Endothelial cell of umbilical vein (primary cell): ENCODE results near the gene PLA2G5. TPM values are rescaled to one million over a fixed set of nuclear protein-coding genes. Genes with fewer than 3 reads are reported as not detected.

ENCODE experiments used
- BruUV-seq: library from RNA; stranded (reverse); fragments of 400-500 nt; replicated peaks from 2 replicates; lab custom pipeline; 2021; lab: Mats Ljungman, UMichigan
- CTCF ChIA-PET: fragments of 300-600, 350-600 bp; sonication (Branson Sonifier 250); formaldehyde crosslinking; loops from one replicate; lab custom pipeline; 2021; ENCODE audit warnings: antibody characterized with exemption, inconsistent platforms; lab: Charles Lee
- POLR2A ChIA-PET: fragments of 300-600, 350-600 bp; sonication (Branson Sonifier 250); formaldehyde crosslinking; loops from one replicate; lab custom pipeline; 2021; ENCODE audit warnings: antibody characterized with exemption, inconsistent platforms; lab: Charles Lee
- DNase-seq: peaks from one replicate; pipeline ENCODE4 v3.0.0-alpha.2; 2011; ENCODE audit warnings: low read depth, low spot score
- FAIRE-seq: peaks from 2 replicates; lab custom pipeline; 2011; peaks lifted over from hg19 to GRCh38; lab: Jason Lieb, UNC
- H2AFZ ChIP-seq: 2 replicates; pipeline ENCODE4 v1.6.0; 2012; ENCODE audit warnings: low read depth, low read length, control low read depth, inconsistent platforms
- H3K27ac ChIP-seq: 2 replicates; pipeline ENCODE4 v1.5.1; 2011; ENCODE audit warnings: low read depth, mild to moderate bottlenecking, control low read depth, low read length, moderate library complexity; ENCODE audit not compliant: insufficient read depth
- H3K27me3 ChIP-seq, 2 experiments: 2 replicates each; pipeline versions ENCODE4 v1.6.0 to v1.6.1; 2011; ENCODE audit warnings: low read length in 2 of 2, mixed read lengths in 1 of 2; ENCODE audit not compliant: control insufficient read depth in 2 of 2, insufficient read depth in 2 of 2
- H3K36me3 ChIP-seq, 2 experiments: 2 replicates in 1 of 2; 3 replicates in 1 of 2; pipeline ENCODE4 v1.5.1; 2011; ENCODE audit warnings: low read length in 2 of 2, mild to moderate bottlenecking in 1 of 2, moderate library complexity in 1 of 2; ENCODE audit not compliant: control insufficient read depth in 2 of 2, insufficient read depth in 2 of 2; ENCODE audit errors: extremely low read depth in 1 of 2
- H3K4me1 ChIP-seq: 3 replicates; pipeline ENCODE4 v1.5.1; 2011; ENCODE audit warnings: mild to moderate bottlenecking, low read length; ENCODE audit not compliant: control insufficient read depth, insufficient read depth; ENCODE audit errors: extremely low read depth
- H3K4me2 ChIP-seq: 2 replicates; pipeline ENCODE4 v1.6.1; 2011; ENCODE audit warnings: low read length, control low read depth, mixed read lengths; ENCODE audit not compliant: insufficient read depth
- H3K4me3 ChIP-seq, 3 experiments: fragments of 200-600 bp in 1 of 3; sonication (generic), shearing (Covaris generic) in 1 of 3; replicated peaks in 1 of 3; 2 replicates each; pipeline ENCODE4 v1.5.1; 2011 to 2016; ENCODE audit warnings: control low read depth in 3 of 3, low read length in 3 of 3, mild to moderate bottlenecking in 2 of 3, inconsistent platforms in 1 of 3, low read depth in 1 of 3, moderate library complexity in 1 of 3; ENCODE audit not compliant: insufficient read depth in 1 of 3
- H3K79me2 ChIP-seq: 2 replicates; pipeline ENCODE4 v1.6.0; 2012; ENCODE audit warnings: low read length, inconsistent platforms; ENCODE audit not compliant: control insufficient read depth, insufficient read depth
- H3K9ac ChIP-seq: replicated peaks from 2 replicates; pipeline ENCODE3; 2011; ENCODE audit warnings: low read length, control low read depth; ENCODE audit not compliant: insufficient read depth; ENCODE audit errors: extremely low read depth
- H3K9me1 ChIP-seq: replicated peaks from 3 replicates; pipeline ENCODE4 v1.6.0; 2011; ENCODE audit warnings: mild to moderate bottlenecking, low read length; ENCODE audit not compliant: control insufficient read depth, insufficient read depth; ENCODE audit errors: extremely low read depth
- H3K9me3 ChIP-seq: replicated peaks from 2 replicates; pipeline ENCODE4 v1.5.1; 2012; ENCODE audit warnings: low read length, inconsistent platforms; ENCODE audit not compliant: control insufficient read depth, insufficient read depth
- H4K20me1 ChIP-seq: replicated peaks from 2 replicates; pipeline ENCODE3; 2011; ENCODE audit warnings: mild to moderate bottlenecking, low read length; ENCODE audit not compliant: control insufficient read depth, insufficient read depth; ENCODE audit errors: extremely low read depth
- EZH2 ChIP-seq: IDR thresholded peaks from 2 replicates; pipeline ENCODE4 v1.6.1; 2012; ENCODE audit warnings: borderline replicate concordance, low read depth, mild to moderate bottlenecking, moderate library complexity, low read length, inconsistent platforms; ENCODE audit not compliant: severe bottlenecking
- FOS ChIP-seq: IDR thresholded peaks from 2 replicates; pipeline ENCODE4 v1.6.1; 2011; ENCODE audit warnings: mild to moderate bottlenecking, low read length, moderate library complexity, borderline replicate concordance; ENCODE audit not compliant: insufficient read depth
- GATA2 ChIP-seq: IDR thresholded peaks from 2 replicates; pipeline ENCODE4 v1.7.0; 2011; ENCODE audit warnings: low read depth, mild to moderate bottlenecking, moderate library complexity, mixed read lengths, low read length; ENCODE audit not compliant: insufficient read length, insufficient read depth
- JUN ChIP-seq: IDR thresholded peaks from 2 replicates; pipeline ENCODE4 v1.6.1; 2011; ENCODE audit warnings: borderline replicate concordance, low read depth; ENCODE audit not compliant: insufficient read length, insufficient read depth
- MYC ChIP-seq: IDR thresholded peaks from one replicate; pipeline ENCODE4 v1.6.1; 2011; ENCODE audit warnings: mild to moderate bottlenecking, low read depth, low read length
- POLR2A ChIP-seq: IDR thresholded peaks from 2 replicates; pipeline ENCODE4 v1.6.1; 2012; ENCODE audit warnings: low read depth, mild to moderate bottlenecking, control low read depth, low read length
- POLR2AphosphoS5 ChIP-seq: IDR thresholded peaks from 2 replicates; pipeline ENCODE4 v1.6.1; 2012; ENCODE audit warnings: low read depth, mild to moderate bottlenecking, control low read depth, low read length, moderate library complexity; ENCODE audit not compliant: insufficient read depth
- dilution Hi-C: fragments of 300-500 bp; cut with MboI; formaldehyde crosslinking; loops from one replicate; pipeline ENCODE4 v1.15.0; 2019; ENCODE audit warnings: low sequenced_read_pairs; ENCODE audit not compliant: extremely low pct_ligation_motif_present
- intact Hi-C: fragments of 100-400 bp; cut with micrococcal nuclease; formaldehyde crosslinking; loops from one replicate; pipeline ENCODE4 v1.10.0; 2022
- polyA plus RNA-seq, 4 experiments: library from polyadenylated mRNA; depleted of rRNA in 3 of 4; stranded (reverse) in 3 of 4; unstranded in 1 of 4; fragments of >200 nt; gene quantifications; 2 replicates each; pipeline versions ENCODE4 v1.2.1 to v1.2.3, GENCODE V29; 2011 to 2012; ENCODE audit warnings: missing spikeins in 1 of 4
- total RNA-seq: library from RNA; stranded (reverse); gene quantifications from 2 replicates; pipeline ENCODE4 v1.2.3, GENCODE V29; 2021
- TF ChIP-seq, protein P1 (sequence below): IDR thresholded peaks from 2 replicates; pipeline ENCODE4 v1.6.1; 2011; ENCODE audit not compliant: insufficient read depth, insufficient read length
- TF ChIP-seq, protein P2 (sequence below), 2 donors: IDR thresholded peaks; 1 replicate in 1 of 2; 2 replicates in 1 of 2; pipeline ENCODE4 v1.5.1; 2011; ENCODE audit warnings: low read length in 2 of 2, mild to moderate bottlenecking in 2 of 2, moderate library complexity in 2 of 2, control low read depth in 1 of 2, inconsistent platforms in 1 of 2, low read depth in 1 of 2; ENCODE audit not compliant: insufficient read depth in 1 of 2; ENCODE audit errors: extremely low read depth in 1 of 2

Gene PLA2G5
- total and polyA plus RNA-seq, 2 donors (not counting 3 experiments of a cell fraction or from before 2014, with no cell fraction given), result 0.06 TPM; not detected in 1

DNA sequence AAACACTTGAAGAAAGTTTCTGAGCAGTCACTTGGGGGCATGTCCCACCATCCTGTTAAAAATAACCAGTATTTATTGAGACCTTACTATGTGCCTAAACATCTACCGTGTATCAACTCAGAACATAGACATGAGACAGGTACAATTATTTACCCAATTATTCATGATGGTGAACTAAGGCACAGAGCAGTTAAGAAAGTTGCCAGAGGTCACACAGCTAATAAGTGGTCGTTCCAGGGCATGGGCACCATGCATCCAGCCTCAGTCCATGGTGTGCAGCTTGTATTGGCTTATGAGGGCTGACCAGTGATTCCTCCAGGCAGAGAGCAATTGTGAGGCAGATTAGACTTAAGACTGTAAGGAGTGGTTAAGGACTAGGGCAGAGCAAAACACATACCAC is 5.4 kb downstream of the PLA2G5 start:
- H3K4me3 ChIP-seq, result no peak overlapping the region
- H3K27ac ChIP-seq, result no peak overlapping the region
- H4K20me1 ChIP-seq, result no peaks in the 10 kb centered on the region
- no peak for TF ChIP-seq FOS
- TF ChIP-seq GATA2, result no peak
- no peak for TF ChIP-seq POLR2AphosphoS5
- no peak for TF ChIP-seq MYC
- TF ChIP-seq, protein P1, sequence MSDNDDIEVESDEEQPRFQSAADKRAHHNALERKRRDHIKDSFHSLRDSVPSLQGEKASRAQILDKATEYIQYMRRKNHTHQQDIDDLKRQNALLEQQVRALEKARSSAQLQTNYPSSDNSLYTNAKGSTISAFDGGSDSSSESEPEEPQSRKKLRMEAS, result no peak
- no peak for TF ChIP-seq EZH2
- DNase-seq (no peak), FAIRE-seq (no peak)
- H3K27me3 ChIP-seq, result no peaks in the 10 kb centered on the region
- no TSS peak for BruUV-seq
- dilution Hi-C loops, result no loop called here
- intact Hi-C loops, result no loop called here
- H3K9ac ChIP-seq, result no peak overlapping the region
- ChIA-PET CTCF (interaction anchor here (0.8 kb wide), 1 partner anchor 158 kb away, joined by 3 read pairs; no protein-coding TSS in a partner anchor), POLR2A (interaction anchor here (0.7 kb wide), 1 partner anchor 1484 kb away, joined by 6 read pairs; no protein-coding TSS in a partner anchor)
- peaks cover under 1% of the 10 kb centered on the region for H3K4me1 ChIP-seq
- no peak overlapping the region for H2AFZ ChIP-seq
- H3K9me1 ChIP-seq, result no peaks in the 10 kb centered on the region
- no peaks in the 10 kb centered on the region for H3K9me3 ChIP-seq
- no peaks in the 10 kb centered on the region for H3K79me2 ChIP-seq
- H3K36me3 ChIP-seq, result no peaks in the 10 kb centered on the region
- H3K4me2 ChIP-seq, result no peak overlapping the region

DNA sequence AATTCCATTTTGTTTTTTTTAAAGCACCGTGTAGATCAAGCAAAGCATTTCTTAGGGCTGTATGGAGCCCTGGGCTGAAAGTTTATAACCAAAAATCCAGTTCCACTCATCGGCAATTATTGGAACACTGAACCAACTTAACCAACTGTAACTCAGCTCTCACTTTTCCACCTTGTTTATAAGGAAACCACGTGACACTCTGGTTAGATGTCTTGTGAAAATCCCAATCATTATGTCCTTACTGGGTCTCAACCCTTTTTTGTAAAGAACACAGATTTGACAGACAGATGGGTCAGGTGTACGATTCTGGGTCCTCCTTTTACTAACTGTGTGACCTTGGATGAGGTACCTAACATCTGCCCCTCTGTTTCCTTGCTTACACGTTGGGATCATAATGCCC is 6.2 kb downstream of the PLA2G5 start:
- no peak for TF ChIP-seq POLR2A
- no peak for TF ChIP-seq GATA2
- no peak for TF ChIP-seq POLR2AphosphoS5
- TF ChIP-seq, protein P2, sequence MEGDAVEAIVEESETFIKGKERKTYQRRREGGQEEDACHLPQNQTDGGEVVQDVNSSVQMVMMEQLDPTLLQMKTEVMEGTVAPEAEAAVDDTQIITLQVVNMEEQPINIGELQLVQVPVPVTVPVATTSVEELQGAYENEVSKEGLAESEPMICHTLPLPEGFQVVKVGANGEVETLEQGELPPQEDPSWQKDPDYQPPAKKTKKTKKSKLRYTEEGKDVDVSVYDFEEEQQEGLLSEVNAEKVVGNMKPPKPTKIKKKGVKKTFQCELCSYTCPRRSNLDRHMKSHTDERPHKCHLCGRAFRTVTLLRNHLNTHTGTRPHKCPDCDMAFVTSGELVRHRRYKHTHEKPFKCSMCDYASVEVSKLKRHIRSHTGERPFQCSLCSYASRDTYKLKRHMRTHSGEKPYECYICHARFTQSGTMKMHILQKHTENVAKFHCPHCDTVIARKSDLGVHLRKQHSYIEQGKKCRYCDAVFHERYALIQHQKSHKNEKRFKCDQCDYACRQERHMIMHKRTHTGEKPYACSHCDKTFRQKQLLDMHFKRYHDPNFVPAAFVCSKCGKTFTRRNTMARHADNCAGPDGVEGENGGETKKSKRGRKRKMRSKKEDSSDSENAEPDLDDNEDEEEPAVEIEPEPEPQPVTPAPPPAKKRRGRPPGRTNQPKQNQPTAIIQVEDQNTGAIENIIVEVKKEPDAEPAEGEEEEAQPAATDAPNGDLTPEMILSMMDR (IDR thresholded peaks at IDR 0.05; ENCODE audit: extremely low read depth in 1 of 2, insufficient read depth in 1 of 2, low read depth in 1 of 2, low read length in 2 of 2), result no peak
- TF ChIP-seq JUN, result no peak
- TF ChIP-seq, protein P1, result no peak
- no peak for TF ChIP-seq FOS
- TF ChIP-seq MYC, result no peak
- TF ChIP-seq EZH2, result no peak
- no peaks in the 10 kb centered on the region for H3K9me1 ChIP-seq
- POLR2A ChIA-PET, result no interaction called here
- dilution Hi-C loops (no loop called here), intact Hi-C loops (no loop called here)
- no peak overlapping the region for H3K27ac ChIP-seq
- H3K9ac ChIP-seq, result no peak overlapping the region
- H3K4me1 ChIP-seq, result peaks cover 6% of the 10 kb centered on the region
- no peak overlapping the region for H2AFZ ChIP-seq
- H3K36me3 ChIP-seq, result no peaks in the 10 kb centered on the region
- H4K20me1 ChIP-seq, result no peaks in the 10 kb centered on the region
- no peak for DNase-seq
- no TSS peak for BruUV-seq
- no peak overlapping the region for H3K4me3 ChIP-seq
- no peak overlapping the region for H3K4me2 ChIP-seq
- no peaks in the 10 kb centered on the region for H3K27me3 ChIP-seq
- H3K79me2 ChIP-seq, result no peaks in the 10 kb centered on the region
- CTCF ChIA-PET, result interaction anchor here (0.8 kb wide), 1 partner anchor 159 kb away, joined by 3 read pairs; no protein-coding TSS in a partner anchor
- H3K9me3 ChIP-seq, result no peaks in the 10 kb centered on the region
- no peak for FAIRE-seq
